NCI-H187 (cell line): ENCODE results near the gene FOXO6.
A peak's percentile ranks its signal among the peaks of the same experiment; 100 is the strongest.

ENCODE experiments used
- DNase-seq, 2 experiments: peaks; one replicate each; lab custom pipeline; 2025; lab: John Stamatoyannopoulos, UW

FOXO6 gene

DNA sequence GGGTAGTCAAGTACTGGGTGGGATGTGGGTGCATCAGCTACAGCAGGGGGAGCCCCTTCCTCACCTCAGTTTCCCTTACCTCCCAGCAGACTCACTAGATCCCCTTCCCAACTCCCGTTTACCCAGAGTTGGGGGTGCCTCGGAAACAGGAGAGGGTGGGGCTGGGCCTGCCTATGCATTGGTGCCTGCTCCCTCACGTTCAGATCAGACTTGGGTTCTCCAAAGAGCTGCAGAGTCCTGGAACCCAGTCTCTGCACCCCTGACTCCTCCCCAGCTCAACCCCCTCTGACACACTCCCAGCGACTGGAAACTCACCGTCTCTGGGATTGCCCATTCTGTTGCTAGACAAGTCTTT, 6.0 kb downstream of the FOXO6 start:
- no peak for DNase-seq

DNA sequence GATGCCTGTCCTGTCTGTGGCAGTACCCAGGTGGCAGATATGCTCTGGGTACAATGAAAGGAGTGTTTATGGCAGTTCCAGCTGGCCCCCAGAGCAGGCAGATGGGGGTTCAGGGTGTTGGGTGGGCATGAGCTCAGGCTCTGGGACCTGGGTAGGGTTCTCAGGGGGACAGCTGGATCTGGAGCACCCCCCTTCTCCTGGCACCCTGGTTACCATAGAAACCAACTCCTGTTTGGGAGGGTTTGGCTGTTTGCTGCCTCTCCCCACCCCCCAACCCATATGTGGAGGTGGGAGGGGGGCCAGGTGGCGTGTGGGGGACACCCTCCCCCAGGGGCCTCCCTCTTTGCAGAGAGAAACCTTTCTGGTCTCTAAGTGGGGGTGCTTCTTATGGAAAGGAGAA, 7.1 kb downstream of the FOXO6 start:
- no peak for DNase-seq

DNA sequence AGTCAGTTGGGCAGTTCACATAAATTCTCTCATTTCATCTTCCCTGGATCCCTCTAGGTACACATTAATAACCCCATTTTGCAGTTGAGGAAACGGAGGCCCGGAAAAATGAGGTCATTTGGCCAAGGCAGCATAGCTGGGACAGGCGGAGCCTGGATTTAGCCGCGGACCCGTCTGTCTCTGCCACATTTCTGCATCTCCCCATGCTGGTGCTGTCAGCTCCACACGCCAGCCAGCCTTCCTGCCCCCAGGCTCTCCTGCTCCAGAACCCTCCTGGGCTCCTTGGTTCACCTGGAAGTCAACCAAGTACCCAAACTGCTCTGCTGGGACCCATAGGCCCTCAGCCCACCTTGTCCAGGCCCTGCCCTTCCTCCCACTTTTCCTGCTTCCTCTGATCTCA, 7.6 kb downstream of the FOXO6 start:
- DNase-seq: no peak

GRCh38 chr1:41369531-41369930, 8.3 kb downstream of the FOXO6 start:
- DNase-seq: no peak

DNA sequence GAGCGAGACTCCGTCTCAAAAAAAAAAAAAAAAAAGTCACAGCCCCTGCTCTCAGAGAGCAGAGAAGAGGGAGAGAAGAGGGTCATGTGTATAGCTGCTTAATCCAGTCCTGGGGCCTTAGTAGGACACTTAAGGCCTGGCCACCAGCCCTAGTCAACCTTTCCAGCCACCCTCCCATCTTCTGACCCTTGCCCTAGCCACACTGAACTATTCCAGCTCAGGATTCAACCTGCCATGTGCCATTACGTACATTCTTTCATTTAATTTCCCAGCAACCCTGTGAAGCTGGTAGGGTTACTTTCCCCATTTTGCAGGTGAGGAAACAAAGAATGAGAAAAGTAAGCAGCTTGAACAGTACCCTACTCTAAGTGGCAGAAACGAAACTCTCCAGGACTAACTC, 9.0 kb downstream of the FOXO6 start:
- no peak for DNase-seq

DNA sequence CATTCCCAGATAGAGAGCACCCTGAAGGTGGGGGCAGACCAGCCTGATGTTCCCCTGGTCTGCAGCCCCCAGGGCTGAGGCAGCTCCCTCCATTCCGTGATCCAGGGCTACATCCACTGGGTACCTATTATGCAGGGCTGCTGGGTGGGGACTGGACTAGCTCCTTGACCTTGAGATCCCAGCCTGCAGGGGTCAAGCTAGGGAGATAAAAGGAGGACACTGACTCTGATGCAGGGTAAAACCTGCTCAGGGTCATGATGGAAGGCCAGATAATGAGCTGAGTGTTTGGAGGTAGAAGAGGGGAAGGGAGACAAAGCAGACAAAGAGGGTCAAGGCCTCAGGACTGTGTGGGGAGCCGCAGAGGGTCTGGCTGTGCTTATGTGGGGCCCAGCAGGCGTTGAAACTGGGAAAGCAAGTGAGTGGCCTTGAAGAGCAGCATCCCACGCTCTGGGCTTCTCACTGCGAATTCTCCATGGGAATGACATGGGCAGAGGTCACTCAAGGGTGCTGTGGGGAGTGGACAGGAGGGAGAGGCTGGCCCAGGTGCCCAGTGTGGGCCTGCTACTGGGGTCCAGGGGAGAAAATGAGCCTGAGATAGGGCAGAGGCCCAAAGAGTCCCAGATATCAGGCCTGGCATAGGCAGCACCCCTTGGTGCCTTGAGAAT, 9.7 kb downstream of the FOXO6 start:
- DNase-seq: no peak

DNA sequence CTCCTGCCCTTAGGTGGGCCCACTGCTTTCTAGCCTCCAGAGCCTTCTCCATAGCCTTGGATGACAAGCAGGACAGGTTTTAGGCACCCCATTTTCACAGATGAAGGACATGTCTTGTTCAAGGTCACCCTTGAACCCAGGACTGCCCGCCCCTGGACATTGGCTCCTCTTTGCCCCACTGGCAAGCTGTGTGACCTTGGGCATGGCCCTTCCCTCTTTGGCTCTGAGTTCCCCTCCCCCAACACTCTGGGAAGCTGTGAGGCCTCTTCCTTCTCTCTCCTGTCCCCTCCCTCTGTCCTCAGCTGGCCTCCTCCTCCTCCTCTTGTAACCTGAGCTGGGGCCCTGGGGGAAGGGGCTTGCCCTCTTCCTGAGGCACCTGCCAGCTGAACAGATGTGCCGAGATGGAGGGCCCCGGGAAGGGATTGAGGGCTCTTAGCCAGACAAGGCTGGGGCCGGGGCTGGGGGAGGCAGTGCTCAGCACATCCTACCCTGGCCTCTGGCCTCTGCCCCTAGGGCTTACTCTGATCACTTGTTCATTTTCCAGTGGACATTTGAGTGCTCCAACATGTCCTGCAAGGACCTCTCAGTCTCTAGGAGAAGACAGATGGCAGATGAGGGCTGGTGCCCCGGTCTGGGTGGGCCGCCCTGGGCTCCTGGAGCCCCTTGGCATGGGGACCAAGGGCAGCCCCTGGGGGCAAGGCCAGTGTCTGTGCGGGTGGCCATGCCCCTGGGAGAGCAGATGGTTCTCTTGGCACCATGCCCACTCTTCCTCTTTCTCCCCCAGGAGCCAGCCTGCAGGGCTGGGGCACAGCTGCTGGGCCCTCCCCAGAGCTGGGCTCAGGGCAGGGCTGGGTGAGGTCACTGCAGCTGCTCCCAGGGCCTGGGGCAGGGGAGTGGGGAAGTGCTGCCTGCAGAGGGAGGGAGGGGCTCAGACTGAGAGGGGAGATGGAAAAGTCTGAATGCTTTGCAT, 10.7 kb downstream of the FOXO6 start:
- DNase-seq: peak; percentile 65 to 83

DNA sequence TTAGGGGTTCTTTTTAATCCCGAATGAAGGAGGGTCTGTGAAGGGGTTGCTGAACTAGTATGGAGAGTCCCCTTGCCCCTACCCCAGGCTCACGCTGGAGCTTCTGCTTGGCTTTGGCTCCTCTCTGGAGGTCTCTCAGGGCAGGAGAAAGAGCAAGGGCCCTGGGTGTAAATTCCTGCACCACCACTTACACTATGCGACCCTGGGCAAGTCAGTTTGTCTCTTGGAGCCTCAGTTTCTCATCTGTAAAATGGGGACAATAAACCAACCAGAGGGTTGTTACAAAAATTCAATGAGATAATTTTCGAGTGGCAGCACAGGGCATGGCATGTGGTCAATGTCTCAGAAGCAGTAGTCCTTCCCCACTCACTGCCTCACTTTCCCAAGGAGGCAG, 11.4 kb downstream of the FOXO6 start:
- no peak for DNase-seq

- DNase-seq: no peak
Observed at GRCh38 chr1:41373373-41373772, 12.1 kb downstream of the FOXO6 start.

DNA sequence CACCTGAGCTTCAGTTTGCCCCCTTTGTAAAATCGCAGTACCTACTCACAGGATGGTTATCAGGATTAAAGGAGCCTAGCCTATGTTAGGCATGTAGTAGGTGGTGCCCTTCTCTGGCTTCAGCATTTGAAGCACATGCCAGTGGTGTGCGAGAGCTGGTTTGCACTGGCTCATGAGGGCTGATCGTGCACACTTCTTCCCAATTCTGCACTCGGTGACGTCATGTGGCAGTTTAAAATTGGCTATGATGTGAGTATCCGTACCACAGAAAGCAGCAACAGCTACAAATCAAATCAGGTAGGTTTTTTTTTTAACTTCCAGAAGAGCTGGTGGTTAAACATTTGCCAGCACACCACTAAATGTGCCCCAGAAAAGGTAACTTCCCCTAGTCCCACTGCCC, 13.5 kb downstream of the FOXO6 start:
- DNase-seq: no peak

- DNase-seq: no peak
Observed at GRCh38 chr1:41377397-41377796, 16.2 kb downstream of the FOXO6 start.

DNA sequence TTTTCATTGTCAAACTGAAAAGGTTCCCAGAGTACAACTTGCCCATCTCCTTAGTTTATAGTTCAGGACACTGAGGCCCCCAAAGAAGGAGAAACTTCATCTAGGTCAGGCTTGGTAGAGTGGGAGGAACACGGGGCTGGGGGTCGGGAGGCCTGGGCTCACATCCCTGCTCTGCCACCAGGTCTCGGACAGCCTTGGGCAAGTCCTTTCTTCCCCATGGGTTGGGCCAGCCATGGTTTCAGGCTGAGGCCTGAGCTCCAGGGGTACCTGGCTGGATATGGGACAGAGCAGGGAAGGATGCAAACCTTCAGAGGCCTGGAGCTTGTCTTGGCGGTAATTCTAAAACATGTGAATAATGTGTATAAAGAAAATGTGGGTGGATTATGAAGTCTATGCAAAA, 17.0 kb downstream of the FOXO6 start:
- no peak for DNase-seq

DNA sequence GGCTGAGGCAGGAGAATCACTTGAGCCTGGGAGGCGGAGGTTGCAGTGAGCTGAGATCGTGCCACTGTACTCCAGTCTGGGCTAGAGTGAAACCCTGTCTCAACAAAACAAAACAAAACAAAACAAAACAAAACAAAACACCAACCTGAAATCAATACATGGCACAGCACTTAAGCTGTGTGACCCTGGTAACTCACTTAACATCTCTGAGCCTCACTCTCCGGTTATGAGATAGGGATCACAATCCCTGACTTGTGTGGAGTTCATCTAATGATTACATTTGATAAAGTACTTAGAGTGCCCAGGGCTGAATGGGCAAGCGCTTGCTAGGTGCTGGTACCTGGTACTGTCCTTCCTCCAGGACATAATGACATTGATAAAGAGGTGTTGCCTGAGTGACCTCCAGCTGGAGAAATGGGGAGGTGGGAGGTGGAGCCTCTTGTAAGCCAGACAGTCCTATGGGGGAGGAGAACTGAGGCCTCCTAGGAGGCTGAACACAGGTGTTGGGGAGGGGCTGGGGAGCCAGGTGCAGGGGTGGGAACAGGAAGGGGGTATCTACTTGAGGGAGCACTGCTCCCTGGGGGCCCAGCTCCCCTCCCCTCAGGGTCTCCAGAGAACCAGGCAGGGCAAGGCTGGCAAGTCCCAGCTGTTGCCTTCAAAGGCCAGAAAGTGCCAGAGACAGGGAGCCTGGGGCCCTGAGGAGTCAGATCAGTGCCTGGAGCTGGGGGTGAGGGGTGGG, 17.9 kb downstream of the FOXO6 start:
- no peak for DNase-seq

- DNase-seq: no peak
Observed at GRCh38 chr1:41379738-41380130, 18.5 kb downstream of the FOXO6 start.

- DNase-seq: no peak
Observed at GRCh38 chr1:41380195-41380594, 19.0 kb downstream of the FOXO6 start.

DNA sequence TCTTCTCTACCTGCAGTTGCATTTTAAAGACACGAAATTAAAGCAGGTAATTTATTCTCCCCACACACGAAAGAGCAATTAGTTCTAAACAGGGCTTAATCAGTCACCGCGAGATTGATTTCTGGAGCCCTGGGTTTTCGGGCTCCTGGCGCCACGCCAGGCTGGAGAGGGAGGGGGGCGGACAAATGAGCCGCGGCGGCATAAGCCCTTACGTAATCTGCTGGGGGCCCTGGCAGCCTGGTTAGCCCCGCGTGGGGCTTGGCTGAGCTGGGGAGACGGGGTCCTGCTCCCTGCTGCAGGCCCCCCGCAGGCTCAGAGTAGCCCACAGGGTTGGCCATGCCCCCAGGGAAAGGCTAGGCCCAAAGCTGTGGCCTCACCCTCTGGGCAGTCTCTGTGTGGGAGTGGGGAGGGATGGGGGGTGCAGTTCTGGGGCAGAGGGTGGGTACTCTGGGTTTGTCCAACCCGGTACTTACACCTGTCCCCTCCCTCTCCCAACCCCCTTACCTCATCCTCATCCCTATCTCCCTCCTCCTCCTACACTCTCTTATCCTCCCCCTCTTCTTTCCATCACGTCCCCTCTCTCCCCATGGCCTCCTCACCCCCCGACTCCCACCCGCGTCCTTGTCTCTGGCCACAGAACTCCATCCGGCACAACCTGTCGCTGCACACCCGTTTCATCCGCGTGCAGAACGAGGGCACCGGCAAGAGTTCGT, 19.9 kb downstream of the FOXO6 start:
- peak; percentile 42 to 70 for DNase-seq

DNA sequence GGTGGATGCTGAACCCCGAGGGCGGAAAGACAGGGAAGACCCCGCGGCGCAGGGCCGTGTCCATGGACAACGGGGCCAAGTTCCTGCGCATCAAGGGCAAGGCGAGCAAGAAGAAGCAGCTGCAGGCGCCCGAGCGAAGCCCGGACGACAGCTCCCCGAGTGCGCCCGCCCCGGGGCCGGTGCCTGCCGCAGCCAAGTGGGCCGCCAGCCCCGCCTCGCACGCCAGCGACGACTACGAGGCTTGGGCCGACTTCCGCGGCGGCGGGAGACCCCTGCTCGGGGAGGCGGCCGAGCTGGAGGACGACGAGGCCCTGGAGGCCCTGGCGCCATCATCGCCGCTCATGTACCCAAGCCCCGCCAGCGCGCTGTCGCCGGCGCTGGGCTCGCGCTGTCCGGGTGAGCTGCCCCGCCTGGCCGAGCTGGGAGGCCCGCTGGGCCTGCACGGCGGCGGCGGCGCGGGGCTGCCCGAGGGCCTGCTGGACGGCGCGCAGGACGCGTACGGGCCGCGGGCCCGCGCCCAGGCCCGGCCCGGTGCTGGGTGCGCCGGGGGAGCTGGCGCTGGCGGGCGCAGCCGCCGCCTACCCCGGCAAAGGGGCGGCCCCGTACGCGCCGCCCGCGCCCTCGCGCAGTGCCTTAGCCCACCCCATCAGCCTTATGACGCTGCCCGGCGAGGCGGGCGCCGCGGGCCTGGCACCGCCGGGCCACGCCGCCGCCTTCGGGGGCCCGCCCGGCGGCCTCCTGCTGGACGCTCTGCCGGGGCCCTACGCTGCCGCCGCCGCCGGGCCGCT, 20.7 kb downstream of the FOXO6 start:
- no peak for DNase-seq

DNA sequence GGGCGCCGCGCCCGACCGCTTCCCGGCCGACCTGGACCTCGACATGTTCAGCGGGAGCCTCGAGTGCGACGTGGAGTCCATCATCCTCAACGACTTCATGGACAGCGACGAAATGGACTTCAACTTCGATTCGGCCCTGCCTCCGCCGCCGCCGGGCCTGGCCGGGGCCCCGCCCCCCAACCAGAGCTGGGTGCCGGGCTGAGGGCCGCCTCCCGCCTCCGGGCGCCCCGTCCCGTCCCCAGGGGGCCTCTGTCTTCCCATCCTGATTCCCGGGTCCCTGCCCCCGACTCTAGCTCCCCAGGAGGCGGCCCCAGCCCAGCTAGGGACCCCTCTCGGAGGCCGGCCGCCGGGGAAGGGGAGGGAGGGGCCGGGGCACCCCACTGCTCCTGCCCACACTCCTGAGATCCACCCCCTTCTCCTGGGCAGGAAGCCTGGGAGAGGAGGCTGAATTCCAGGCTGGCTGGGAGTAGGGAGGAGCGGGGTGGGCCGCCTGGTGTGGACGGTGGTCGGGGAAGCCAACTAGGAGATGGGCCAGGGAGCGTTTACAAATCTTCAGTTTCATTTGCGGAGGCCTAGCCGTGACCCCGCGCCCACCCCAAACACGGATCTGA, 21.4 kb downstream of the FOXO6 start:
- DNase-seq: no peak

GRCh38 chr1:41383094-41383852, 22.0 kb downstream of the FOXO6 start:
- no peak for DNase-seq

DNA sequence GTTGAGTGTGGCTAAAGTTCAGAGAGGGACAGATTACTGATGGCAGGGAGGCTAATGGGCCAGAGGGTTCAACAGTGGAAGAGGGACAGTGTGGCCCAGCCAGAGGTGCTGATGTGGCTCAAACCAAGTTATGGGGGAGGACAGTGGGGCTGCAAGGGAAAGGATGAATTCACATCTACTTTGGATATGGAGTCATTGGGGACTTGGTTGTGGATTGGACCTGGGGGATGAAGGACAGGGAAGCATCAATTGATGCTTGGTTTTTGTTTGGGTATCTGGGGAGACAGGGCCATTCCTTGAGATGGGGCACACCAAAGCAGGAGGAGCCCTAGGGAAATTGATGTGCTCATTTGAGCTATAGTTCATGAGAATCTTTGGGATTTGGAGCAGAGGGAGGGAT, 23.3 kb downstream of the FOXO6 start:
- no peak for DNase-seq
